Astrocyte (in vitro differentiated cells and primary cell): ENCODE measurements around the gene BNIP5.

Experiments used
- EZH2 ChIP-seq: IDR thresholded peaks from 2 replicates; pipeline ENCODE4 v1.6.1; 2012; ENCODE audit warnings: mild to moderate bottlenecking, low read length, inconsistent platforms; ENCODE audit not compliant: insufficient read depth
- TF ChIP-seq, protein P1 (sequence below): IDR thresholded peaks from 2 replicates; pipeline ENCODE4 v1.5.1; 2011; ENCODE audit warnings: low read depth, mild to moderate bottlenecking, inconsistent platforms, low read length, moderate library complexity; ENCODE audit not compliant: insufficient read depth

DNA sequence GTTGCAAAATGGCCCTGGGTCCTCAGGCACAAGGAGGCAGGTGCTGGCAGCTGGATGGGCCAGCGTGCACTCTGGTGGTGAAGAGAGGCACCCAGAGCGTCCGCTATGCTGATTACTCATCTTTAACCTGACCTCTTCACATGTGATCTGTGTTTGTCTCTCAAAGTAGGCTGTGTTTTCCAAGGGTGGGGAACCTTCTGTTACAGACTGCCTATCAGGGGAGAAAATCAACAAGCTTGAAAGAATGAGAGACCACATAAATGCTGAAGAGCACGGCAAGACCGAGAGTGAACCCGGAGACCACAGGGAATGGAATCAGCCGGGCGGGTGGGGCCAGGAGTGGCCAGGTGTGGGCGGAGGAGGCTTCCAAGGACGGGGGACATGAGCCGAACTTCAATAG, 16.2 kb downstream of the BNIP5 start:
- TF ChIP-seq, protein P1, sequence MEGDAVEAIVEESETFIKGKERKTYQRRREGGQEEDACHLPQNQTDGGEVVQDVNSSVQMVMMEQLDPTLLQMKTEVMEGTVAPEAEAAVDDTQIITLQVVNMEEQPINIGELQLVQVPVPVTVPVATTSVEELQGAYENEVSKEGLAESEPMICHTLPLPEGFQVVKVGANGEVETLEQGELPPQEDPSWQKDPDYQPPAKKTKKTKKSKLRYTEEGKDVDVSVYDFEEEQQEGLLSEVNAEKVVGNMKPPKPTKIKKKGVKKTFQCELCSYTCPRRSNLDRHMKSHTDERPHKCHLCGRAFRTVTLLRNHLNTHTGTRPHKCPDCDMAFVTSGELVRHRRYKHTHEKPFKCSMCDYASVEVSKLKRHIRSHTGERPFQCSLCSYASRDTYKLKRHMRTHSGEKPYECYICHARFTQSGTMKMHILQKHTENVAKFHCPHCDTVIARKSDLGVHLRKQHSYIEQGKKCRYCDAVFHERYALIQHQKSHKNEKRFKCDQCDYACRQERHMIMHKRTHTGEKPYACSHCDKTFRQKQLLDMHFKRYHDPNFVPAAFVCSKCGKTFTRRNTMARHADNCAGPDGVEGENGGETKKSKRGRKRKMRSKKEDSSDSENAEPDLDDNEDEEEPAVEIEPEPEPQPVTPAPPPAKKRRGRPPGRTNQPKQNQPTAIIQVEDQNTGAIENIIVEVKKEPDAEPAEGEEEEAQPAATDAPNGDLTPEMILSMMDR: no peak
- no peak for TF ChIP-seq EZH2
